HG02852 (cell line): ENCODE measurements around the gene COL23A1.
"Not testable (repeated sequence)": the region's sequence is repeated elsewhere in the genome, so short reads cannot be mapped to it uniquely, and the experiment has no call there.

Experiments used
- ATAC-seq: cut with Tn5 transposase; IDR thresholded peaks from one replicate; pipeline ENCODE4 v1.9.1; 2021; ENCODE audit warnings: mild to moderate bottlenecking, moderate library complexity; ENCODE audit not compliant: unreplicated experiment

COL23A1 gene

DNA sequence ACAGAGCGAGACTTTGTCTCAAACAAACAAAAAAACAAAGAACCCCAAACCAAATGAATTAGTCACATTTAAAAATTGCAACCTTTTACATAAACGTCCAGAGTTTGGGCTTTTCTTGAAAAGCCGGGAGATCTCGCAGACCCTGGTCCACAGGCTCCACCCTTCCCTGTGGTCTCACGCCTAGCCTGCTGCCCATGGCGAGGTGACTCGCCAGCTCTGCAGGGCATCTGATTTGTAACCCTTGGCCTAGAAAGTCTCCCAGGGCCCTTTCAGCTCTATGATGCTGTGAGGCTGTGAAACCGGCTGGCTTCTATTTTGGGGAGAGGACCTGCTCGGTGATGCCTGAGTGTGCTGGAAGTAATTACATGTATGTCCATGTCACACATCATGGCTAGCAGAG is 312.8 kb downstream of the COL23A1 start:
- no peak for ATAC-seq

DNA sequence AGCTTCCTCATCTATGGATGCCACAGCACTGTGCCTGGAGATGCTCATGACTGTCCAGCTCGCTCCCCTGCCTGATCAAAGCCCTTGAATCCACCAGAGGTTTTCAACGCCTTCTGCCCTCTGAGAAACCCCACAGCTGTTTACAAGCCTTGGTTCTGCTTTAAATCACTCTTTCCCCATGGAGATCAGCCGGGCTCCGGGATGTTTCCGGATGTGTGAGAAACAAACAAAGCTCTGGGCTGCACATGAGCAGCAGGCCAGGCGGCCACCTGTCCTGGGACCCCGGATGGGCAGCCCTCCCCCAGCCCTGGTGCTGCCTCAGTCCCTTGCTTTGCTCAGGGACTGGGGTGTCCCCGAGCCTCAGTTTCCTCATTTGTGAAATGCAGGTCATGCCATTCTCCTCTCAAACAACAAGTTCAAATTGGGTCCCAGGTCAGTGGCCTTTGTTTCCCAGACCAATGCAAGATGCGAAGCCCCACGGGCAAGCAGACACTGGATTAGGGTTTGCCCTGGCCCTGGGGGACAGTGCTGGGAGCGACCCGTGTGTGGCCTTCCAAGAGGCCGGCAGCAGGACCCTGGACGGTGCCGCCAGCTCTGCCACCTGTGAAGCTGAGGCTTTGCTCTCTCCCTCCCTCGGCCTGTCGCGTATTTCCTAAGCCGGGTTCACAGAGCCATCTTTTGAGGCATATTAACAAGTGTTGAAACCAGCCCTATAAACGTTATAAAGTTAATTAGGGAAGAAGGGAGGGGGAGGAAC is 315.2 kb downstream of the COL23A1 start:
- ATAC-seq = no peak

DNA sequence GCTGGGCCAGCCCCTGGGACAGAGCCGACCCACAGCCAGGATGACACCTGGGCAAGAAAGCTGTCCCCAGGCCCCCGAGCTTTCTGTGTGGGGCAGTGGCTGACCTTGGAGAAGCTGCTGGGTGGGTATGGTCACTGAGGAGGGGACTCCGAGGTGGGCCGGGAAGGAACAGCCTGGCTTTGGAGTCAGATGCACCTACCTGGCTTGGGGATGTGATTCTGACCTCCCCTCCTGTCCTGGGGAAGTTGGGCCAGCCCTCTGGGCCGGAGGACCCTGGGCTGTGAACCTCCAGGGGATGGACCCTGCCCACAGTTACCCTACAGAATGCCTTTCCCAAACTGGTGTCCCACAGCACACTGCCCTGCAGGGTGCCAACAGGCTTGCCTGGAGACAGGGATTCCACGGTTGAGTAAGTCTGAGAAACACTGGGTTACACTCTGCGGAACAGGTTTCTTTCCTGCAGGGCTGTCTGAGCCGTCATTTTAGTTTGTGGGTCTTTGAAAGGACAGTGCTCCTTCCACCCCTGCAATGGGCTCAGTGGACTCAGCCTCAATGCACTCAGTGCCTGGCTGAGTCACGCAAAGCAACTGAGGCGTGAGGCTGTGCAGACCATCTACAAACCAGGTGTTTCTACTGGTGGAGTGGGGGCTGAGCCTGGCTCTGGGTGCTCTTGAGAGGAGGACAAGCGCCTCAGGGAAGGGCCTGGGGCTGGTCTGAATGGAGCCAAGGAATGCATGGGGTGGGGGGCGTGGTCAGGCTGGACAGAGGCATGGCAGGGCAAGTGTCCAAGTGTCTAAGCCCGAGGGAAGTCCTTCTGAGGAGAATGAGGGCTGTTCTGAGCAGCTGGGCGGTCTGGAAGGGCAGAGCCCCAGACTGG is 316.3 kb downstream of the COL23A1 start:
- no peak for ATAC-seq

DNA sequence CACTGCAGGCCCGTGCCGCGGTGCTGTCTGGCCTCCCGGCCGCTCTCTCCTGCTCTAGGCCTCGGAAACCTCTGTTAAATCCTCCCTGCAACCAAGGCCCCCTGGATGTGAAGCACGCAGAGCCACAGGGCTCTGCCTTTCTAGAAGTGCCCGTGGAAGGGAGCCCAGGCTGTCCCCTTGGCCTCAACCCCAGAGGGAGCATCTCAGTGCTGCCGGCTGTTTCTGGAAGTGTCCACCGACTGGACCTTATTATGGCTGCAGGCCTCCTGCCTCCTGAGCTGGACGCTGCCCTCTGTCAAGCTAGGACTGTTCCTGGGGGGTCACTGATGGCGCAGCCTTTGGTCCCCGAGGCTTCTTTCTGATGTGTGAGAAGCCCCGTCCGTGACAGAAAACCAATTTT is 317.2 kb downstream of the COL23A1 start:
- ATAC-seq = no peak

DNA sequence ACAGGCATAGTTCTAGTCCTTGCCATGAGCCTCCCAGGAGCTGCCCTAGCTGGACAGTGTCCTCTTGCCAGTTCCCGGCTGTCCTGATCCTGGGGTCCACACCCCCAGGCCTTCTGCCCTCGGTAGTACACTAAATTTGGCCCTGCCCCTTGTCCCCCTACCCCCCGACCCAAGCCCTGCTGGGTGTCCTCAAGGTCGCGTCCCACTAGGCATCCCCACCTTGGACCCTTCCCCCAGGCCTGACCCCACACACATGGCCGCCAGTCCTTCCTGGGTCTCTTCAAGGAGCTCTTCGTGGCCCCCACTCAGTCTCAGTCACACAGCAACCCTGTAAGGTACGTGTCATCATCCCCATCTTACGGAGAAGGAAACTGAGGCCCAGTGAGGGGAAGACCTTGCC is 317.6 kb downstream of the COL23A1 start:
- no peak for ATAC-seq

DNA sequence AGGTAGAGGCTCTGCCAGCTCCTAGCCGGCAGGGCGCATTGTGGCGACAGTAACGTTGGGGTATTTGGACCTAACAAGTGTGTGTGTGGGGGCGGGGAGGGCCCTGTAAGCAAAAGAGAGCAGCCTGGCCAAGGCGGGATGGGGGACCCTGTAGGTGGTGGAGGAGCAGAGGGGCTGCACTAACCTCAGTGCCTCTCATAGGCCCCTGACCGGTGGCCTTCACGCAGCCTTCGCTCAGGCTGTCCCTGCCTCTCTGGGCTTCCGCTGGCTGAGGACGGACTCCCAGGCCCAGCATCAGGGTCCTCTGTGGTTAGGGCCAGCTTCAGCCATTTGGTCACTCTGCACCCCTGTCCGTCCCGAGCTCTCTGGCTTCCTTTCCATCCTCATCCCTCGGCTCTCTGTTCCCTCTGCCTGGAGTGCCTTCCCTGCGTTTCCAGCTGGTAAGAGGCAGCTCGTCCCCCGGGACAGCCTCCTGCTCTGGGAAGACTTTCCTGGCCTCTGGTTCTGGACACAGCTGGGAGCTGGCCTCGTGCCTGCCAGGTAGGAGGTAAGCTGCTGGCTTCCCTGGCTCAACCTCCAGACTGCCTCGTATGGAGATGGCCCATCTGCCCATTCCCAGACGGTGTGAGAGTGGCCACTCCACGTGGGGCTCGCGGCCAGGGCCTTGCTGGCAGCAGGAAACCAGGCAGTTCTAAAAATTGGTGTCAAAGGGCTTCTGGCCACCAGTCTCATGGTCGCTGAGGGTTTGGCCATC is 318.3 kb downstream of the COL23A1 start:
- ATAC-seq = no peak

DNA sequence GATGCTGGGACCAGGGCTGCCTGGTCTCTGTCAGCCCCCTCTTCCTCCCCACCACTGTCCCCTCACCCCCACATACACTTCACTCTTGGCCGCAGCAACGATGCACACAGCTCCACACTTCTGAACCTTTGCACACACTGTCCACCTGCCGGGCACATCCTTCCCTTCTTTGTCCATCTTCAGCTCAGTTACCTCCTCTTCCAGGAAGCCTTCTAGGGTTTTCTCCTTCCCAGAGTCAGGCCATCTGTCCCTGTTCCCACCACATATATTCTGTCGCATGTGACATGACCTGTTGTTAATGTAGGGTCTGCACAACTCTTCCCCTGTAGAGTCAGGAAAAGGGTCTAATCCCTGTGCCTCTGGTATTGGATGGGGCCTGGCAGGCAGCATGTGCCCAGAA is 319.0 kb downstream of the COL23A1 start:
- ATAC-seq = no peak

DNA sequence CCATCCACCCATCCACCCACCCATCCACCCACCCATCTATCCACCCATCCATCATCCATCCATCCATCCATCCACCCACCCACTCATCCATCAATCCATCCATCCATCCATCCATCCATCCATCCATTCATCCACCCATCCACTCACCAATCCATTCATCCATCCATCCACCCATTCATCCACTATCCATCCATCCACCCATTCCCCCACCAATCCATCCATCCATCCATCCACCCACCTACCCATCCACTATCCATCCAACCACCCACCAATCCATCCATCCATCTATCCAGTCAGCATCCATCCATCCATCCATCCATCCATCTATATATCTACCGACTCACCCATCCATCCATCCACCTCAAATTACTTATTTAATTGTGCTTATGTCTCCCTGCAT is 320.7 kb downstream of the COL23A1 start:
- ATAC-seq = no peak

DNA sequence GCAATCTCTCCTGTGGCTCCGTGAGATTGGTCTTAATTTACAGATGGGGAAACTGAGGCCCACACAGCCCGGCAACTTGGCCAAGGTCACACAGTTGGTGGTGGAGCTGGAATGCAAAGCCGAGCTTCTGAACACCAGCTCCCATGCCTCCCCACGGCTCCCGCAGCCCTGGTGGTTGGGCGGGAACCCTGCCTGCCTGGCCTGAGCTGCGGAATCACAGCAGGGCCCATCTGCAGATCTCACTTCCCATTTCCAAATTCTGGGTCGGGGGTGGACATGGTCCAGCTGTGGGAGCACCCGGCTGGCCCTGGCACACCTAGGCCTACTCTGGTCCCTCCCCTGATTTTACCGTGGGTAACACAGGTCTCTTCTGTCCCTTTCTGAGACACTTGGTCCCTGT is 322.3 kb downstream of the COL23A1 start:
- ATAC-seq = no peak

DNA sequence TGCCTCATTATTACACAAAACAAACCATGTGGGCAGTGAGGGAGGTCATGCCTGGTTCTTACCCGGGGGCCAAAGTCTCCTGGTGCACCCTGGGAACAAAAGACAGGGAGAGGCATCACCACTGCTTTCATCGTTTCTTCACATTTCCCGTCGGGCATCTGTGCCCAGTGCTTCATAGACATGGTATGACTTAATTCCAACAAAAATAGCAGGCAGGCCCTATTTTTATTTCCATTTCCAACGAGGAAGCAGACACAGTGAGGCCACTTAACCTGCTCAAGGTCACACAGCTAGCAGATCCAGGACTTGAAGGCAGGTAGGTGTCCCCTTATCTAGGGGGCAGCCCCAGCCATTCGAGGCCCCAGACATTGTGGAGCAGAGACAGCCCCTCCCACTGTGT is 322.9 kb downstream of the COL23A1 start:
- no peak for ATAC-seq

DNA sequence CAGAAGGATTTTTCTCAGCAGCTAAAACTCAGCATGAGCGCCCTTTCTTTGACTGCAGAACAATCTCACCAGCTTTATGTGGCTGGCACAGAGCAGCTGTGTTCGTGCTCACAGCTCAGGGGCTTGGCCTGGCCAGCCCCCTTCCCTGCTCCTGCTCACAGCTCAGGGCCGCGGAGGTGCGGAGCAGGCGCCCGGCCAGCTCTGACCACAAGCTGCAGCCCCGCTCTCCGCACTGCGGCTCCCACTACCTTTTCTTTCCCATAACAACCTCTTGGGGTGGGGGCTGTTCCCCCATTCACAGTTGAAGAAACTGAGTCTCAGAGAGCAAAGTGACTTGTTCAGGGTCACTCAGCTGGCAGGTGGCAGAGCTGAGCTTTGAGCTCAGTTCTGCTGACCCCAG is 323.6 kb downstream of the COL23A1 start:
- no peak for ATAC-seq

DNA sequence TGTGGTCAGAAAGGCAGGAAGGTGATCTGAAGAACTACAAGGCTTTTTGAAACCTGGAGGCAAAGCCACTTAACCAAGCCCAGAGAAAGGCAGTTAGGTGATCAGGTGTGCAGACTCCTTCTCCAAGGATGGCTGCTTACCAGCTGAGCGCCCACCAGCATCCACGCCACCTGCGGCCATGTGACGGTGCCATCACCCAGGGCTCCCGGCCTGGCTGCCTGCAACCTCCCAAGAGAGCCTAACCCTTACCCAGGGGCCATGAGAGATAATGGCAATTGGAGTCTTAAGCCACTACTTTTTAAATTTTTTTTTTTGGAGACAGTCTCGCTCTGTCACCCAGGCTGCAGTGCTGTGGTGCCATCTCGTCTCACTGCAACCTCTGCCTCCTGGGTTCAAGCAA is 324.4 kb downstream of the COL23A1 start:
- no peak for ATAC-seq

DNA sequence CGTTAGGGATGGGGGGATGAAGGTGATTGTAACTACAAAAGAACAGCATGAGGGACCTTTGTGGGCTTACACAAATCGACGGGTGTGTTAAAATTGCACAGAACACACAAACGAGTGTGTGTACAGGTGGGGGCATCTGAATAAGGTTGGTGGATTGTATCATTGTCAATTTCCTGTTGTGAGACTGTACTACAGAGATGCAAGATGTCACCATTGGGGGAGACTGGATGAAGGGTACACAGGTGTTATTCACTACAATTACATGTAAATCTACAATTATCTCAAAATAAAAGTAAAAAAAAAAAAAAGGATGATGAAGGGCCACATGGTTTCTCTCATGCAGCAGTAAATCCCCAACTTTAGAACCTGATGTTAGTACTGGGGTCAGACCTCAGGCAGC is 326.1 kb downstream of the COL23A1 start:
- ATAC-seq = no peak

DNA sequence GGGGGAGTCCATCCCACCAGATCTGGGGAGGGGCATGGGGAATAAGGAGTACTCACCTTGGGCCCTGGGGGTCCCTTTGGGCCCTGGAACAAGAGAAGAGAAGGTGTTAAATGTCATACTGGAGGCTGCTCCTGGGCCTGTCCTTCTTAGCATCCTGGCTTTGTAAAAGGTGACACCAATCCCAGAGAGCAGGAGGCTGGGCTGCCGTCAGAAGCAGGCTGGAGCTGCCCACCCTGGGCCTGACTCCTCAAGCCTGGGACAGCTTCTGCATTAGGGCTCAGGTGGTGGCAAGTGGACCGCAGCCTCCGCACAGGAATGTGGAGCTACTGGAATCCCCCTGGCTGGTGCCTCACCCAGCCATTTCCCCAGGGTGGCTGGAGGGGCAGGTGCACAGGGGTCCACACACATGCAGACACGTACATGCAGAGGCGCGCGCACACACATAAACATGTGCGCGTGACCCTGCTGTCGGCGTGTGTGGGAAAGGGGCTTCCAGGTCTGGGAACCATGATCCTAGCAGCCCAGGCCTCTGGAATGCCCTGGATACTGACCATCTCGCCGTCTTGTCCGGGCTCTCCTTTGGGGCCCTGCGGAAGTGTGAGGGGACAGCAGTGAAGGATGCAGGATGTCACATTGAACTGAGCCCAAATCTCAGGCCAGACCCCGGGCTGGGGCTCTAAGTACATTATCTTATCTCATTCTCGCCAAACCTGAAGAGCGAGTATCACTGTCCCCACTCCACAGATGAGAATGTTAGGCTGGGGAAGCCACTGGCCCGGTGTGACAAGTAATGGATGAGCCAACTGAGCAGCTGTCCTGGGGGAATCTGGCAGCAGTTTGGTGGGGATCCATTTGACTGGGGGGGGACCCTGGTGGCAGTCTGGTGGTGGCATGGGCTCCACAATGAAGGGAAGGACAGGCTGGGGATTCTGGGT is 328.3 kb downstream of the COL23A1 start:
- ATAC-seq = no peak

DNA sequence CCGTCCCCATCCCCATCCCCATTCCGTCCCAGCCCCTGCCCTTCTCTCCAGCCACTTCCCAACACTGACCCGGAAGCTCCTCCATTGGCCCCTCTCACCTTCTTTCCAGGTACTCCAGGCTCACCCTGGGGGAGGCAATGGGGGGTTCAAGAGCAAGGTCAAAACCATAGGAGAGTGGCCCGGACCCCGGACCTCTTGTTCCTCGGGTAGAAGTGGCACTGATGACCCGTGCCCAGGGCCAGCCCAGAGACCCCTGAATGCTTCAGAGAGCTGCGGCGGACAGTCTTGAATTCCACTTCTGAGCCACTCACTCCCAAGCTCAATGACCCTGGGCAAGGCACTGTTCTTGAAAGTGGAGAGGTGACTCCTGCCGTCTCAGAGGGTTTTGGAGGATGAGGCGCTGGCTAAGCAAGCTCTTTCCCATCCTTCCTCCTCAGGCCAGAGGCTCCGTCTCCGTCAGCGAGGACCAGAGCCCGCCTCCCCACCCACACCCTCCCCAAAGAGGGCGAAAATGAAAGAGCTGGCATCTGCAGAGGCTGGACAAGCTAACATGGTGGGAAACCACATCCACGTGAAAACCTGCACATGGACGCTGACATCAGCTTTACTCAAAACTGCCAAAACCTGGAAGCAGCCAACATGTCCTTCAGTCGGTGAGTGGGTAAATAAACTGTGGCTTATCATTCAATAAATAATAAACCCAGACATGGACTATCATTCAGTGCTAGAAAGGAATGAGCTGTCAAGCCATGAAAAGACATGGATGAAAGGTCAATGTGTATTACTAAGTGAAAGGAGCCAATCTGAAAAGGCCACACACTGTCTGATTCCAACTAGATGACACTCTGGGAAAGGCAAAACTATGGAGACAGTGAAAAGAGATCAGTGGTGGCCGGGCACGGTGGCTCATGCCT is 330.3 kb downstream of the COL23A1 start:
- no peak for ATAC-seq

DNA sequence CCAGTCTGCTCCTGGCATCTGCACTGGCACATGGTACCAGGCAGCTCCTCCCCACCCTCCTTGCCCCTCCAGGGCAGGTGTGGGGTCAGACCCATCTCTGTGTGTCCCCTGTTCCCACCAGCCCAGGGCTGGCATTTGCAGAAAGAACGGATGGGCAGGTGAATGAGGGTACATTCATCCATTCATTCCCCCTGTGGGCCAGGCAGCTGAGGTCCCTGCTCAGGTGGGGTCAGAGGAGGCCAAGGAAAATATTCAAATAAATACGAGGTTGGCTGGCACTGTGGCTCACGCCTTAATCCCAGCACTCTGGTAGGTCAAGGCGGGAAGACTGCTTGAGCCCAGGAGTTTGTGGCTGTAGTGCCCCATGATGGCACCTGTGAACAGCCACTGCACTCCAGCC is 332.5 kb downstream of the COL23A1 start:
- ATAC-seq = no peak

DNA sequence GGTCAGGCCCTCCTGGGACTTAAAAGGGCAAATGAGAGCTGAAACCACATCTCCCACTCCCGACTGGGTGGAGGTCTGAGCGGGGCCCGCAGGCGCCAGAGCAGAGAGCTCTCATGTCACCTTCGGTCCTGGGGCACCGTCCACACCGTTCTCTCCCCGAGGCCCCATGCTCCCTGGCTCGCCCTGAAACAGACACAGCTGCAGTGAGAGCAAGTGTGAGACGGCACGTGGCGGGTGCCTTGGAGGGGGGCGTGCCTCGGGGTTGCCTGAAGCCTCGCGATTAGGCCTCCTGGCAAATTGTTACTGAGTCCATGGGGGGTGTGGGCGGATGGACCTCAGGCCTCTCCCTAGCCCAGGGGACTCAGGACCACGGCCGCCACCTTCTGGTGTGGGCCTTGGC is 333.4 kb downstream of the COL23A1 start:
- no peak for ATAC-seq

DNA sequence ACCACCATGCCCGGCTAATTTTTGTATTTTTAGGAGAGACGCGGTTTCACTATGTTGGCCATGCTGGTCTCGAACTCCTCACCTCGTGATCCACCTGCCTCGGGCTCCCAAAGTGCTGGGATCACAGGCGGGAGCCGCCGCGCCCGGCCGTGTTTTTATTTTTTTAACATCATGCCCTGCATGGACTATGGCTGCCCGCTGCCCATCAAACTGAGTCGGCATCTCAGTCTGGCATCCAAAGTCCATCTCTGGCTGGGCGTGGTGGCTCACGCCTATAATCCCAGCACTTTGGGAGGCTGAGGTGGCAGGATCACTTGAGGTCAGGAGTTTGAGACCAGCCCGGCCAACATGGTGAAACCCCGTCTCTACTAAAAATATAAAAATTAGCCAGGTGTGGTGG is 336.6 kb downstream of the COL23A1 start:
- not testable (repeated sequence) for ATAC-seq

DNA sequence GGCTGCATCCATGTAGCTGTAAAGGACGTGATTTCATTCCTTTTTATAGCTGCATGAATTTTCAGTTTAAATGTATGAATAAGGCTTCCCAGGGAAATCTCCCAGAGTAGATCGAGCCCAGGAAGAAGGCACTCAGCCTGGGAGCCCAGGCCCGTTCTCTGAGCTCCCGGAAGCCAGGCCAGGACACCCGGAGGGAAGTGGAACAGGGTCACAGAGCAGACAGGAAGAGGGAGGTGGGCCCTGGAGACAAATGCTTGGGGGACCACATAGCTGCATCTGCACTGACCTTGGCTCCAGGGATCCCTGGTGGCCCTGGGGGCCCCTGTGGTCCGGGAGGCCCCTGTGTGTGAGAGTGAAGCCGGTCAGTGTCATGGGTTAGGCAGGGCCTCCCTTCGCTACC is 337.9 kb downstream of the COL23A1 start:
- no peak for ATAC-seq
